Measurements from ENCODE around the gene LCA5L. TPM values are rescaled to one million over a fixed set of nuclear protein-coding genes. Genes with fewer than 3 reads are reported as not detected.

The LCA5L gene
- total and polyA plus RNA-seq, 2 donors (not counting 1 experiment from before 2014, with no cell fraction given), result 0.62 TPM; not detected in 1

GRCh38 chr21:39375446-39375845 is 70.1 kb downstream of the LCA5L start:
- no peaks in the 10 kb centered on the region for H3K36me3 ChIP-seq (replicated peaks in 1 of 2; ENCODE audit: control extremely low read depth in 1 of 2, control insufficient read depth in 1 of 2, extremely low read depth in 1 of 2, insufficient read depth in 2 of 2, low read length in 1 of 2)
- WGBS (ENCODE audit: insufficient coverage), result 63% methylated on average over 2 of the region's 2 CpGs
- H3K4me3 ChIP-seq (ENCODE audit: control extremely low read depth in 1 of 5, extremely low read depth in 1 of 5, insufficient read depth in 1 of 5, low read depth in 2 of 5, low read length in 4 of 5), result no peak overlapping the region
- H3K79me2 ChIP-seq (ENCODE audit: control insufficient read depth, insufficient read depth, low read length), result peaks cover 5% of the 10 kb centered on the region
- ATAC-seq (ENCODE audit: low read depth) (no peak), DNase-seq (no peak)
- Mint-ChIP-seq H3K4me1 (peaks cover 10% of the 10 kb centered on the region), H3K27me3 (no peaks in the 10 kb centered on the region), H3K4me3 (no peak overlapping the region), H3K27ac (no peak overlapping the region), H3K9me3 (ENCODE audit: insufficient read depth) (no peaks in the 10 kb centered on the region)
- intact Hi-C loops (cut with micrococcal nuclease), result no loop called here
- peaks cover 4 to 19% of the 10 kb centered on the region in 2 donors for H3K4me1 ChIP-seq (ENCODE audit: control insufficient read depth in 2 of 2, insufficient read depth in 2 of 2, low read length in 2 of 2)
- peaks cover 0 to 6% (median 0%) of the 10 kb centered on the region in 4 experiments for H3K27me3 ChIP-seq (replicated peaks in 1 of 4; ENCODE audit: control extremely low read depth in 1 of 4, control insufficient read depth in 3 of 4, insufficient read depth in 4 of 4, low read length in 3 of 4)
- no peak overlapping the region for H2AFZ ChIP-seq (ENCODE audit: insufficient read depth, low read depth, low read length, poor library complexity, severe bottlenecking)
- H3K9me3 ChIP-seq (ENCODE audit: control extremely low read depth in 1 of 3, control insufficient read depth in 2 of 3, insufficient read depth in 1 of 3, low read length in 2 of 3), result no peaks in the 10 kb centered on the region
- no peak overlapping the region for H3K27ac ChIP-seq (ENCODE audit: low read length in 2 of 2)
- POLR2A ChIA-PET, result interaction anchor here (1.3 kb wide), 1 partner anchor 12 kb away, joined by 5 read pairs; no protein-coding TSS in a partner anchor
- no peak overlapping the region for H3K9ac ChIP-seq (ENCODE audit: low read length)
- no peak overlapping the region for H3K4me2 ChIP-seq (replicated peaks; ENCODE audit: low read depth, low read length, poor library complexity, severe bottlenecking)
- CTCF ChIA-PET, result interaction anchor here (0.9 kb wide), 1 partner anchor 16 kb away, joined by 5 read pairs; no protein-coding TSS in a partner anchor
- TF ChIP-seq, protein P1, sequence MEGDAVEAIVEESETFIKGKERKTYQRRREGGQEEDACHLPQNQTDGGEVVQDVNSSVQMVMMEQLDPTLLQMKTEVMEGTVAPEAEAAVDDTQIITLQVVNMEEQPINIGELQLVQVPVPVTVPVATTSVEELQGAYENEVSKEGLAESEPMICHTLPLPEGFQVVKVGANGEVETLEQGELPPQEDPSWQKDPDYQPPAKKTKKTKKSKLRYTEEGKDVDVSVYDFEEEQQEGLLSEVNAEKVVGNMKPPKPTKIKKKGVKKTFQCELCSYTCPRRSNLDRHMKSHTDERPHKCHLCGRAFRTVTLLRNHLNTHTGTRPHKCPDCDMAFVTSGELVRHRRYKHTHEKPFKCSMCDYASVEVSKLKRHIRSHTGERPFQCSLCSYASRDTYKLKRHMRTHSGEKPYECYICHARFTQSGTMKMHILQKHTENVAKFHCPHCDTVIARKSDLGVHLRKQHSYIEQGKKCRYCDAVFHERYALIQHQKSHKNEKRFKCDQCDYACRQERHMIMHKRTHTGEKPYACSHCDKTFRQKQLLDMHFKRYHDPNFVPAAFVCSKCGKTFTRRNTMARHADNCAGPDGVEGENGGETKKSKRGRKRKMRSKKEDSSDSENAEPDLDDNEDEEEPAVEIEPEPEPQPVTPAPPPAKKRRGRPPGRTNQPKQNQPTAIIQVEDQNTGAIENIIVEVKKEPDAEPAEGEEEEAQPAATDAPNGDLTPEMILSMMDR (IDR thresholded peaks at IDR 0.05), result no peak
- TF ChIP-seq EZH2 (IDR thresholded peaks at IDR 0.05; ENCODE audit: borderline replicate concordance, insufficient read depth, low read depth, low read length, poor library complexity, severe bottlenecking), result no peak
- no peaks in the 10 kb centered on the region for H4K20me1 ChIP-seq (ENCODE audit: control insufficient read depth, insufficient read depth, low read length, poor library complexity, severe bottlenecking)

DNA sequence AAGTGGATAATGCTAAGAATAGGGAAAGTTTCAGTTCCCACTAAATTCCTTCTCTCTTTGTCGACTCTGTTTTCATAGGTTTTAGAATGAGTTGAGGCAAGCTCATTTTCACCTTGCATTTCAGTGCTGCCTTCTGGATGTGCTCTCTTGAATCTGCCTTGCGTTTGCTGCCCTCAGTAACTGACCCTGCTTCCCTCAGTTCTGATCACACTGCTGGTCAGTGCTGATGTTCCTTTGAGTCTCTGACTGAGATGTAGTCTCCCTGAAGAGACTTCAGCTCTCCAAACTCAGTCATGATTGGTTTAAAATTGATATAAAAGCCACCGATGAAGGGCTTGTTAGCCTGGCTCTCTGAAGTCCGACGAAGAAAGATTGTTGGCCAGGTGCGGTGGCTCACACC is 71.5 kb downstream of the LCA5L start:
- Histone ChIP-seq H3K4me2 (replicated peaks; ENCODE audit: low read depth, low read length, poor library complexity, severe bottlenecking) (no peak overlapping the region), H3K79me2 (ENCODE audit: control insufficient read depth, insufficient read depth, low read length) (no peaks in the 10 kb centered on the region), H3K27me3 (replicated peaks in 1 of 4; ENCODE audit: control extremely low read depth in 1 of 4, control insufficient read depth in 3 of 4, insufficient read depth in 4 of 4, low read length in 3 of 4) (peaks cover 0 to 5% (median 0%) of the 10 kb centered on the region in 4 experiments), H3K27ac (ENCODE audit: low read length in 2 of 2) (no peak overlapping the region), H3K9me3 (ENCODE audit: control extremely low read depth in 1 of 3, control insufficient read depth in 2 of 3, insufficient read depth in 1 of 3, low read length in 2 of 3) (no peaks in the 10 kb centered on the region), H3K9ac (ENCODE audit: low read length) (no peak overlapping the region), H2AFZ (ENCODE audit: insufficient read depth, low read depth, low read length, poor library complexity, severe bottlenecking) (peak overlapping the region; percentile 35), H3K4me3 (ENCODE audit: control extremely low read depth in 1 of 5, extremely low read depth in 1 of 5, insufficient read depth in 1 of 5, low read depth in 2 of 5, low read length in 4 of 5) (no peak overlapping the region), H4K20me1 (ENCODE audit: control insufficient read depth, insufficient read depth, low read length, poor library complexity, severe bottlenecking) (no peaks in the 10 kb centered on the region), H3K36me3 (replicated peaks in 1 of 2; ENCODE audit: control extremely low read depth in 1 of 2, control insufficient read depth in 1 of 2, extremely low read depth in 1 of 2, insufficient read depth in 2 of 2, low read length in 1 of 2) (no peaks in the 10 kb centered on the region), H3K4me1 (ENCODE audit: control insufficient read depth in 2 of 2, insufficient read depth in 2 of 2, low read length in 2 of 2) (peaks cover 0 to 14% of the 10 kb centered on the region in 2 donors)
- ChIA-PET CTCF (interaction anchor here (1.0 to 1.3 kb wide), 7 partner anchors 11 to 62 kb away, joined by 3 to 12 read pairs (median 4); partner anchors contain the start of gene HMGN1), POLR2A (no interaction called here)
- Mint-ChIP-seq H3K27me3 (no peaks in the 10 kb centered on the region), H3K9me3 (ENCODE audit: insufficient read depth) (no peaks in the 10 kb centered on the region), H3K4me3 (no peak overlapping the region), H3K4me1 (peaks cover 10% of the 10 kb centered on the region), H3K27ac (no peak overlapping the region)
- TF ChIP-seq EZH2 (IDR thresholded peaks at IDR 0.05; ENCODE audit: borderline replicate concordance, insufficient read depth, low read depth, low read length, poor library complexity, severe bottlenecking), result no peak
- TF ChIP-seq, protein P1 (IDR thresholded peaks at IDR 0.05), result no peak
- DNase-seq (no peak), ATAC-seq (ENCODE audit: low read depth) (no peak)
- intact Hi-C loops (cut with micrococcal nuclease), result no loop called here
- whole genome bisulfite sequencing (ENCODE audit: insufficient coverage), result 100% methylated on average over 1 of the region's 6 CpGs

Data from B cell (primary cell).